Endometrium (tissue), 2 donors: ENCODE measurements around the gene POLDIP2.

Source experiments
- FAIRE-seq: peaks from 2 replicates; lab custom pipeline; 2012; peaks lifted over from hg19 to GRCh38; lab: Jason Lieb, UNC
- donor health status: control.
- donor health status: control.

Gene POLDIP2

DNA sequence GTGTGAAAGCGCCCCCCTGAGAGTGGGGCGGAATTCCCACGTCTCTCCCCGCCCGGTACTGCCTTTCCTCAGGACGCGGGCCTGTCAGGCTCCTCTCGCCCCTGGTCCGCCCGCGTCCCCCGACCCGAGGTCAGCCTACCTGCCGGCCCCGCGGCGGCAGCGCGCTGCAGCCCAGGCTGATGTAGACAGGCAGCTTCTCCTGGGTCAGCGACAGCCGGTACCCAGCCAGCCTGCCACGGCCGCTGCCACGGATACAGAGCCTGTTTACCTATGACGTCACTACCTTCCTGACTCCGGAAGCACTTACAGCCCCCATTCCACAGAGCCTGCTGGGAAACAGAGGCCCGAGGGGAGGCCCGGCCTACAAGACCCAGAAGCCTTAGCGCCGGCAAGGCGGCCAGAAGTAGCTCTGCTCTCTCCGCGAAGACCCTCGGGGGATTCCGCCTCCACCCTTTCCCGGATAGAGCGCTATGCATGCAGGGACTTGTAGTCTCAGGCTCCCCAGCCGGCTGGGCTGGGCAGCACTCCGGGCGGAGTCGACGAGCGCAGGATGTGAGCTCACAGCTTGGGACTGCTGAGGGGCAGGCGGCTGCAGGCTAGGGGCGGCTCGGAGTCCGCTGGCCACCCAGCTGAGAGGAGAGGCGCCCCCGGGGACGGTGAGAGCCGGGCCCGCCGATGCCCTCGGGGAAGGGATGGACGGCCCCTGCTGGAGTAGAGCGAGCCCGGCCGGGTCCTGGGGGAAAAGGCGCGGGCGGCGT, 21.9 kb downstream of the POLDIP2 start, which contains the start of the genes IFT20 and TNFAIP1:
TSS of gene IFT20 (minus strand) at position 272 of the 758 bp plus-strand sequence. CDS start 3,487 bp downstream, outside the sequence.
TSS of gene TNFAIP1 (plus strand) at position 561 of the 758 bp plus-strand sequence. CDS start 3,761 bp downstream, outside the sequence.
- FAIRE-seq, result peak; percentile 98

DNA sequence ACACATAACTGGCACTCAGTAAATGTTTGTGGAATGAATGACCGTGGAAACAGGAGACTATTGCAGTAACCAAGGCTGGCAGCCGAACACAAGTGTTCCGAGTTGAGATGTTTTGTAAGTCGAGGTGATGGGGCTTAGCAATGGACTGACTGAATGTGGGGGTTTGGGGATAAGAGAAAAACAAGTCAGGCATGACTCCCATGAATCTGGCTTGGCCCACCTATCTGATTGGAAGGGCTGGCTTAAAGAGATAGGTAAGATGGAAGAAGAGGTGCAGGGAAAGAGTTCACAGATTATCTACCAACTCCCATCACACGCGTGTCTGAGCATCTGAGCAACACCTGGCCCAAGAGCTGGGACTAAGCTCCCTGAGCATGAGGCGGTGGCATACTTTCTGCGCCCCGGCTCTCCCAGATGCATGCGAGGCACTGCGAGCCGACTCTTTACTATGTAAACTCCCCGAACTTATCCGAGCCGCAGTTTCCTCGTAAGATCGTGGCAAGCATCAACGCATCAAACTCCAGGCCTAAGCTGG, 22.6 kb downstream of the POLDIP2 start:
- FAIRE-seq, result no peak

DNA sequence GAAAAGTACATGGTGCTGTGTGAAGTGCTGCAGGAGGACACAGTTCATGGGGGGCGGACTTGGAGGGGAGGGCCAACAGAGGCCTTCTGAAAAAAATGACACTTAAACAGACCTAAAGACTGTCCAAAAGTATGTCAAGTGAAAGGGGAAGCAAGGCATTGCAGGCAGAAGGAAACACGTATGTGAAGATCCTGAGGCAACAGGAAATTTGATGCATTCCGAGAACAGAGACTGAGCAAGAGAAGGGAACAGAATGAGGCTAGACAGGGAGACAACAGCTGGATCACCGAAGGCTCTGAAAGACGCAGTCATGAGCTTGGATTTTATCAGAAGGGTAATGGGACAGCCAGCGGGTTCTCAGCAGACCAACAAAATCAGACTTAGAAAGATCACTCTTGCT, 23.2 kb downstream of the POLDIP2 start:
- FAIRE-seq, result no peak

DNA sequence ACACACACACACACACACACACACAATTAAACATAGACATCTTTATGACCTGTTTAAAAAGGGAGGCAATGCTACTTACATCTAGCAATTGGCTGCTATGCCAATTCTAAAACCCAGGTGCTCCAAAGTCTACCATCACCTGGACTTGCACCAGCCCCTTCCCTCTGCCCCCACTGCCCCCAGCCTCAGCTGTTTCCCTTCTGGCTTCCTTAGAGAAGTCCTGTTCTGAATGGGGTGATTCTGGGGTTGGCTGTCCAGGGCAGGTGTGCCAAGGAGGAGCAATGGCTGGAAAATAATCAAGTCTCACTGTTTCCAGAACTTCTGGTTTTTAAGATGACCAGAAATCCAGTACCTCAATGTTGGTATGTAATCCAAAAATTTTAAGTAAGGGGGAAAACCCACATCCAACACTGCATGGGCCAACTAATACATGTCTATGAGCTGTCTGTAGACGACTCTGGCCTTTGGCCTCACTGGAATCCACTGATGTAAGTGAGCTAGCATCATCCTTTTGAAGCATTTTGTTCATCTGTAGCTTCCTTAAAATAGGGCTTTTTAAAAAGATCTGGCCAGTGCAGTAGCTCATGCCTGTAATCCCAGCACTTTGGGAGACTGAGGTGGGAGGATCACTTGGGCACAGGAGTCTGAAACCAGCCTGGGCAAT, 24.1 kb downstream of the POLDIP2 start:
- no peak for FAIRE-seq

DNA sequence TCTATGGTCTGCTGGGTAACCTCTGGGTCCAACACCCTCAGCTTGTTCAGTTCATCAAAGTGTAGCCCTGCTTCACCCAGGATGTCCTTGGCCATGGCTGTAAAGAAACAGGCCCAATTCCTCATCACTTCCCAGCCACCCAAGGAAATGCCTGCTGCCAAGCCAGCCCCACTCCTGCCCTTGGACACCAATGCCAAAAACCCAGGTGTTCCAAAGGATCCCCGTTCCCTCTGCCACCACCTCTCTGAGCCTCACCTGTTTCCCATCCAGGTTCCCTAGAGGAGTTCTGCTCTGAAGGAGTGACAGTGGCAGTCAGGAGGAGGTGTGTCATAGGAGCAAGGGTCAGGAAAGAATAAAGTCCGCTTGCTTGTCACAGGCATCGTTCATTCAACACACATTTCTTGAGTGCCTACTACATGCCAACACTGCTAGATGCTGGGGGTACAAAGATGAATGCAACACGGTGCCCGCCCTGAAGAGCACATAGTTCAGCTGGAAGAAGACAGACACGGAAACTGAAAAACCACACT, 25.4 kb downstream of the POLDIP2 start:
- FAIRE-seq, result no peak

DNA sequence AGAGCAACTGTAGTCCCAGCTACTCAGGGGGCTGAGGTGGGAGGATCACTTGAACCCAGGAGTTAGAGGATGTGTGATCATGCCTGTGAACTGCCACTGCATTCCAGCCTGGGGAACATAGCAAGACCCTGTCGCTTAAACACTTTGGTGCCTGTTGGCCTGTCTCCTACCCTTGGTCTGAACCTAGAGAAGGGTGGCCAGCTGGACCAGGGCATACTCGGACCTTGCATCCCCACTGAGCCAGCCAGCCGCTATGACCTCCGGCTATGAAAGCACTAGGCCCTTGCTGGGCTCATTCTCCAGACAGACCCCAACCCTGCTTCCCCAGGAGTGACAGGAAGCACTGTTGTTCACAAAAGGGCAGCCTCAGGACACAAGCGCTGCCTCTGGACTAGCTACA, 26.7 kb downstream of the POLDIP2 start:
- FAIRE-seq, result no peak

DNA sequence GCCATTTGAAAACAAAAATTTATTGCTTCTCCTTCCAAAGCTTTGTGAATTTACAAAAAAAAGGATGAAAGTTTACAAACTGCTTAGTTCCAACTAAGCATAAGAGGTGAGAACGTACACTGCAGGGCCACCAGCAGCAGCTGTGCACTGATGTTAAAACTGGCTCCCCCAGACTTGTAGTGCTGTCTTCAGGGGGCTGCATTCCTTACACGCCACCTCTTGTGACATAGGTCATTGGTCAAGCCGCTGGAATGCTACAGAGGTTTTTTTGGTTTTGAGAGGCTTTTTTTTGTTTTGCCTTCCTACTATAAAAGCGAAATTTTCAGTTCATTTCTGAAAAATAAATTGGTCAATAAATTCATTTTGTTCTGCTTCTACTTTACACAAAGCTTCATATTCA, 29.0 kb downstream of the POLDIP2 start:
- no peak for FAIRE-seq

DNA sequence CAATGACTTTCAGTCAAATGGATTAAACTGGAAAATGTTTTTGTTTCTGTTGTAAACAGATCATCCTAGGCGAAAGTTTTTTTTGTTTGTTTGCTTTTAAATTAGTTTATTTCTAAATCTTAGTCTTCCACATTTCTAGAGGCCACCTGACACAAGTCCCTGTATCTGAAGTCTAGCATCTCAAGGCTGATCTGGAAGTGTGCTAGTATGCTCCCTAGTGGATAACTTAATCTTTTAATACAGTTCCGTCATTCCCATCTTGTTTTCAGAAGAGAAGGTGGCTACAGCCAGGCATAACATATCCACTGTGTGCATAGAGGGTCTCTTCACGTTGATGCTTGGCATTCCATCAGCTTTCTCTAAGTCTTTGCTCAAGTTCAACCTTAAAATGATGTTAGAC, 29.6 kb downstream of the POLDIP2 start:
- no peak for FAIRE-seq

DNA sequence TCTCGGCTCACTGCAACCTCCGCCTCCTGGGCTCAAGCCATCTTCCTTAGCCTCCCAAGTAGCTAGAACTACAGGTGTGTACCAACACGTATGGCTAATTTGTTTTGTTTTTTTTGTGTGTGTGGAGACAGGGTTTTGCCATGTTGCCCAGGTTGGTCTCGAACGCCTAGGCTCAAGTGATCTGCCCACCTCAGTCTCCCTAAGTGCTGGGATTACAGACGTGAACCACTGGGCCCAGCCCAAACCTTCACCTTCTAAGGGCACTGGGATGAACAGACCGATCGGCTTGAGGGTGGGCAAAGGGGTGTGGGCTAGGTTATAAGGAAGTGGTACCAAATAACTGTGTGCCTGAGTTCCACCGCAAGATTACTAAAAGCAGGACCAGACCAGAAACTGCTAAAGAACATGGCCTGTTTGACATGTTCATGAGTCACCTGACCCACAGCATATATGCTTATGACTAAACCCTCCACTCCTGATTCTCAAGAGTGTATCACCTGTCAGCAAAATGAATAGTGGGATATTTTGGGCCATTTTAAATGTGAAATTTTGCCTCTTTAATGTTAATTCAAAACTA, 30.2 kb downstream of the POLDIP2 start:
- FAIRE-seq, result no peak

DNA sequence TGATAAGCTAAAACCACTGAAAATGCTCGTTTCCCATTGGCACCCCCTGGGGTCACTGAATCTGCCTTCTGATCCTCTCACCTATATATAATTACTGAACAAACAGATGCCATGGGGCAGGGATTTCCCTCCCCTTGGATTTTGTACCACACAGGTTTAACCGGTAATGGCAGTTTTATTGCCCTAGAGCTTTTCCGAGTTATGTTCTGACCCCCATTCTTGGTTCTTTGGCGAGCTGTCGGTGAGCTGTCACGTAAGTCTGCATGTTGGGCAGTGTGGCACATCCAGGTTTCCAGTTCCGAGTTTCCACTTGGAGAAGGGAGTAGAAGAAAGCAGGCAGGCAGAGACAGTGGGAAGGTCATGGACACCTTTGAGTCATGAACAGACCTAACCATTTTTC, 31.2 kb downstream of the POLDIP2 start:
- FAIRE-seq, result no peak

DNA sequence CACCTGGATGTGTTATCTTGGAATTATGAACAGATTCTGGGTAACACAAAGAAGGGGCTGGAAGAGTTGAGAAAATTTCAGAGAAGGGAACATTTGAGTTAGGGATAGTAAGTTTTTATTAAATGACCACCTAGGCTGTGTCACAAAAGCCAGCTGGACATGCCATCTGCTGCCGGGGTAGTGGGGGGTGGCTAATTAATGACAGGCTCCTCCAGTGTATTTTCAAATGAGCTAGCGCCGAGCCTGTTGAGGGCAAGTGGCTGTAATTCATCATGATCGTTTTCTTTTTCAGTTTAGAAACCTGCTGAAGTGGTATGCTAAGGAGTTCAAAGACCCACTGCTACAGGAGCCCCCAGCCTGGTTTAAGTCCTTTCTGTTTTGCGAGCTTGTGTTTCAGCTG, 32.1 kb downstream of the POLDIP2 start:
- FAIRE-seq, result no peak

DNA sequence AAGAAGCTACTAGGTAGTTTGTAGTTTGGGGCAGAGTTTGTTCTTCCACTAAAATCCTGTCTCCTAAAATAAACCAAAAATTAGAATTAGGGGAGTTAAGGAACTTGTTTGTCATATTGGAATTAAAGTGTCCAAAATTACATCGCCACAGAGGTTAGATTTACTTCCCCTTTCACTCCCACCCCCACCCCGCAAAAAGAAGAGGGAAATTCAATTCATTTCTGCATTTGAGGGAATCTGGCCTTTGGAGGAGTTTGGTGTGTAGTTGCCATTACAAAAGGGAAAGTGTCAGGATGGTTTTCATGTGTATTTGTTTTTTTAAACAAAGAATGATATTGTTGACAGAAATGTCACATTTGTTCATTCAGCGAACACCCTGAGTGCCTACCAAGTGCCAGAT, 32.5 kb downstream of the POLDIP2 start:
- no peak for FAIRE-seq

DNA sequence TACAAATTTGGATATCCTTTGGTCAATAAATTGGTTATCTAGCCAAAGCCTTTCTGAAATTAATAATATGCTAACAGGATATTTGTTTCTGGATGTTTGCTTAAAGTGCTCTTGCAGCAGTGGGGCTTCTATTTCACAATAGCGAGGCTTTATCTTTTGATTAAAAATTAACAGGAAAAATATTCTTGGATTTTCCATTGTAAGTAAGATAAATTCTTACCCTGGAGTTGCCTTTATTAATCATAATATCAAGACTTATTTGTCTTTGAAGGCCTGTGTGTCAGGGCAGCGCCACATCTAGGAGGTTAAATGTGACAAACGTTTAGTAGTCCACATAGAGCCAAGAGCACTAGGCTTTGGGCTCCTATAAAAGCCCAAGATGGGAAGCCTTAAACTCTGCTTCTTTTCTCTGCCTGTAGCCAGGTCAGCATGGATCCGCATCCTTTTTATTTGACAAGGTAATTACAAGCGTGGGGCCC, 33.0 kb downstream of the POLDIP2 start:
- no peak for FAIRE-seq

DNA sequence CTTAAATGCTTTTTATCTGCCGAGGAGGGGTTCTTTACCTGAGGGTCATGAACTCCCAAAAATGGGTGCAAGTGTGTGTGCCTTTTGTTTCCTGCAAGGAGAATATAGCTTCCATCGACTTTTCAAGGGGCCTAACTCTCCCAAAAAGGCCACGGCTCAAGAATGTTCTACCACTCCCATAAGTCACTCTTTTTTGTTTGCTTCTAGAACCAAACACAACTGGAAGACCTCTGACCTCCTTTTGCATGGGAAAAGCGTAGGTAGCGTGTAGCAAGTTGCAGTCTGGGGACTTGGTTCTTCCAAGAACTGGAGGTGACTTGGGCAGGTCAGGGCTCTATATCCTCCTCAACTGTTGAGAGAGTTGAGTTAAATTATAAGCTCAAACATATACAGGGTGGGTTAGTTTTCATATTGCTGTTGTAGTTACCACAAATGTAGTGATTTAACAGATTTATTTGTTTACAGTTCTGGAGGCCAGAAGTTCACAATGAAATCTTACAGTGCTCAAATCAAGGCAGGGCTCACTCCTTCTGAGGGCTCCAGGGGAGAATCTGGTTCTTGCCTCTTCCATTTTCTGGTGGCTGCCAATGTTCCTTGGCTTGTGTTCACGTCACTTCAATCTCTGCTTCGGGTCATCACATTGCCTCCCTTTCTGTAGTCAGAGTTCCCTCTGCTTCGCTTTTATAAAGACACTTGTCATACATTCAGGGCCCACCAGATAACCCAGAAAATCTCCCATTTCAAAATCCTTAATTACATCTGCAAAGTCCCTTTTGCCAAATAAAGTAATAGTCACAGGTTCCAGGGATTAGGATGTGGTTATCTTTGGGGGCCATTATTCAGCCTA, 36.9 kb downstream of the POLDIP2 start:
- FAIRE-seq, result no peak

DNA sequence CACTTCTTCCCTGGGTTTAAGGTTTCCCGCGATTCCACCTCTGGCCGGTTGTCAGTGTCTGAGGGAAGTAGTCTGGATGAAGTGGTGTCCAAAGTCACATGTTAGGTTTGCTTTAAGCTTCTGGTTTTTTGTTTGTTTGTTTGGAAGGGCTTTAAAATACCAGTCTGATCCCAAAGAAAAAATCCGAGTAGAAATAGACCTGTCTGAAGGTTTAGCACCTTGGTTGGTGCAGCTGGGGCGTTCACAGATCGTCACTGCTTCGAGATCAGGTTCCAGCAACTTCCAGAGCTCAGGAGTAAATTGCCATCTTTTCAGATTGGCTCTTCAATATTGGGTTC, 37.8 kb downstream of the POLDIP2 start:
- no peak for FAIRE-seq

DNA sequence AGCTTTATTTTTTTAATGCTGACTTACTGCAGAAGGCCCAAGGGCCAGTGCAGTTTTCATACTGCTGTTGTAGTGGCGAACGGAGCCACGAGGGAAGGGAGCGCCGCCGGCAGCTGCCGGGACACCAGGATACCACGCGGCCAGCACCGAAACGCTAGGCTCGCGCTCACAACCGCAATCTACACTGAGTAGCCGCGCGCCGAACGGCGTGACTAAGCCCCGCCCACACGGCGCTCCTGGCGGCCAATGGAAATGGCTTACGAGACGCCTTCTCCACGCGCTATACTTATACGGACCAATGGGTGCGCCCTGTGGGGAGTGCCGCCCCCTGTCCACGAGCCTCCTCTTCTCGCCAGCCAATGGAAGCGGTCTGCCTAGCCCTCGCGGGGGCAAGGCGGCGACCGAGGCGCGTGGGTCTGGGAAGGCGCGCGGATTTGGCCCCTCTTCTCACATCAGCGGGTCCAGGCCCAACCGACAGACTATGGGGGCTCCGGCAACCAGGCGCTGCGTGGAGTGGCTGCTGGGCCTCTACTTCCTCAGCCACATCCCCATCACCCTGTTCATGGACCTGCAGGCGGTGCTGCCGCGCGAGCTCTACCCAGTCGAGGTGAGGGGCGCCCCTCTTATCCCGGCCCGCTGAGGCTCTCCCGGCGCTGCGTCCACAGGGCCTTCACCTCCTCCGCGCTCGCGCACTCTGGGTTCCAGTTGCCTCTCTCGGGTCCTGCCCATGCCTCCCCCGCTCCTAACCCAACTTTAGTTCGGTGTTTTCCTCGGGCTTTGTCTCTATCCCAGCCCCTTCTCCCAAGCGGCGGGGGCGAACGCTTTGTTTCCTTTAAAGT, 38.3 kb downstream of the POLDIP2 start, which contains the start of gene TMEM97:
TSS of gene TMEM97 (plus strand) at position 442 of the 839 bp plus-strand sequence. CDS start at position 482, 40 bp downstream.
- peak; percentile 85 for FAIRE-seq

DNA sequence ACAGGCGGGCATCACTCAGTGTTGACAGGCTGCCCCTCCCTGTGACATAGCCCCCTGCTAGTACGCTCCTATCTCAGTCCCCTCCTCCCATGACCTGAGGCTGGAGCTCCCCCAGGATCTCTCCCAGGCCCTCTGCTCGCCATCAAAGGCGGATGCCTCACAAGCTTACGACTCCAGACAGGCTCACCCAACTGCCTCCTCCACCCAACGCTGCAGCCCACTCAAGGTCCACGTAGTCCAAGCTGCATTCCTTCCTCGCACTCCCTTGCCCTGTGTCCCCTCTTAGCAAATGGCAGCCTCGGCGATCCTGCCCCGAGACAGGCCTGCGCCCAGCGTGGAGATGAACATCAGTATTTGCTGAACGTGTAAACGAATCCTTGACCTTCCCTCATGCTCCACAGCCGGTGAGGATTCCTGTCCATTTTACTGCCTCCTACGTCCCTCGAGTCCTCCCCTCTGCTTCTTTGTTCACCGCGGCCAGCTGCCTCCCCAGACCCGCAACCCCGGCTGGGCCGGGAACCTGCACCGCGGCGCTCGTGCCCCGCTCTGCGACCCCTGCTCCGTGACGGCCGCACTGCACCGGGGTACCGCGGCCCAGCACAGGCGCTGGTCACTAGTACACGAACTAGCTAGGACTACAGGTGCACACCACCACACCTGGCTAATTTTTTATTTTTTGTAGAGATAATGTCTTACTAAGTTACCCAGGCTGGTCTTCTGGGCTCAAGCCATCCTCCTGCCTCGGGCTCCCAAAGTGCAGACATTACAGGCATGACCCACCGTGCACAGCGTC, 39.2 kb downstream of the POLDIP2 start:
- no peak for FAIRE-seq

DNA sequence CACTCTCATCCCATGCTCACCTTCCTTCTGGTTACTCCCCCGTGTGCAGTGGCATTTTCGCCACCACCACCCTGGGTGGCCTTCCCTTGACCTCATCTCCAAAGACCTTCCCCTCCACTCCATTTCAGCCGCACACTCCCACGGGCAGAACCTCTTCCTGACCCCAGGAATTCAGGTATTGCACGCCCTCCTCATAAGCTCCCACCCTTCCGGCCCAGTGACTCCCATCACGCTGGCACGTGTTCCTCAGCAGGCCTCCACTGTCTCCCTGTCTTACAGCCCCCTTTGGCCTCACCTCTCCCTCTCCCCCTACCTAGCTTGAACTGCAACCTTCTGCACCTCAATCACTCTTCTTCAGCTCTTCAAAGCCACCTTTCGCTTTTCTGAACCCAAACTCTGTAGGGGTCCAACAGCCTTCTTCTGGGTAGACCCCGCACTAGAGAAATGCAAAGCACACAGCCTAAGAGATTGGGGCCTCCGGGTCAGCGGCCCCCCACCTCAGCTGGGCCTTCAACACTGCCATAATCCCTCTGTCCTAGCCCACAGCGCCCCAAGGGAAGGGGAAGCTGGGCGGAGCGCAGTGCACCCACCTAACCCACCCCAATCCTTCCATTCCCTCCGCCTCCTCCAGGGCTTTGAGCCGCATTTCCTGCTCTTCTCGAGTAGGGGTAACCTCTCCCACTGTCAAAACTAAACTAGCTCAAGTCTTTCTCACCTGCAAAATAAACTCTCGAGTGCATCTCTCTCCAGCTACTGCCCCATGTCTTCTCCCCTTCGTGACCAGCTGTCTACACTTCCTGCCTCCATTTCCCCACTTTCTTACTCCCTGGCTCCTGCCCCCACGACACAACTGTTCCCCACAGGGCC, 40.0 kb downstream of the POLDIP2 start:
- FAIRE-seq, result no peak
